ENCODE measurements around the gene OPN3. TPM values are rescaled to one million over a fixed set of nuclear protein-coding genes. Genes with fewer than 3 reads are reported as not detected.

Gene OPN3
- total RNA-seq, 2 experiments from 2014 or later, result 8.0 to 9.0 TPM

DNA sequence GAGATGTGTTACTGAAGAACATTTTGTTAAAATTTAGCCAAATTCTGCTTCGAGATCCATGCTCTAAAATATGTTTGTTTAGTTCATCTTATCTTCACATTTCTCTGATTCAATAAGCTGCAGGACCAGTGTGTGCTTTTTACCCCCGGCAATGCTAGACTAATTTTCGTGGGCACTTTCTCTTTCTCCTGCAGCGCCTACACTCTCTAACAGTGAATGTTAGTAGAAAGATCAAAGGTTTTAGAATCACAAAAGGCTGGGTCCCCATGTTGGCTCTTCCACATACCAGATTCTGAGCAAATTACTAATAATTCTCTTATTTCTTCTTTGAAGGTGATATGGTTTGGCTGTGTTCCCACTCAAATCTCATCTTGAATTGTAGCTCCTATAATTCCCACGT, 8.5 kb downstream of the OPN3 start:
- CTCF ChIA-PET, result interaction anchor here (2.6 kb wide), 1 partner anchor 20 kb away, joined by 14 read pairs; no protein-coding TSS in a partner anchor
- no peak overlapping the region for H3K4me3 Mint-ChIP-seq
- intact Hi-C loops (cut with micrococcal nuclease), result no loop called here
- no peaks in the 10 kb centered on the region for H3K9me3 Mint-ChIP-seq
- H3K27me3 Mint-ChIP-seq, result no peaks in the 10 kb centered on the region
- POLR2A ChIA-PET, result no interaction called here
- H3K4me1 Mint-ChIP-seq (ENCODE audit: low read depth), result peaks cover 19% of the 10 kb centered on the region
- DNase-seq, result no peak
- H3K27ac Mint-ChIP-seq, result no peak overlapping the region
- peaks cover 19% of the 10 kb centered on the region for H3K36me3 Mint-ChIP-seq

DNA sequence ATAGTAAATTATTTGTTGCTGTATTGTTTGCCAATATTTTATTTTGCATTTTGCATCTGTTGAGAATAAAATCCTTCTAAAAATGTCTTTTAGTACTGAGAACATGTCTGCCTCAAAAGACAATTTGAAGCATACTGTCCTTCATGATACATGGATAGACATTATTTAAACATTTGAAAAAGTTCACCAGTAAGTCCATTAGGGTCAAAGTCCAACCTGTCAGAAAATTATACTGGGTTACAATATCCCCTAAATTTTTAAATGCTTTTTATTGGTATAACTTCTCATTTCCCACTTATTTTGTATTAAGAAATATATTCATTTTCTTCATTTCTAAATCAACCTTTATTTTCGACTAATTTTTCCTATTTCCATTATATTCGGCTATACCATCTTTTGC, 9.3 kb downstream of the OPN3 start:
- ChIA-PET CTCF (no interaction called here), POLR2A (no interaction called here)
- Mint-ChIP-seq H3K36me3 (peaks cover 19% of the 10 kb centered on the region), H3K4me1 (ENCODE audit: low read depth) (peaks cover 16% of the 10 kb centered on the region), H3K9me3 (no peaks in the 10 kb centered on the region), H3K27ac (no peak overlapping the region), H3K4me3 (no peak overlapping the region), H3K27me3 (no peaks in the 10 kb centered on the region)
- DNase-seq, result no peak
- intact Hi-C loops (cut with micrococcal nuclease), result no loop called here

DNA sequence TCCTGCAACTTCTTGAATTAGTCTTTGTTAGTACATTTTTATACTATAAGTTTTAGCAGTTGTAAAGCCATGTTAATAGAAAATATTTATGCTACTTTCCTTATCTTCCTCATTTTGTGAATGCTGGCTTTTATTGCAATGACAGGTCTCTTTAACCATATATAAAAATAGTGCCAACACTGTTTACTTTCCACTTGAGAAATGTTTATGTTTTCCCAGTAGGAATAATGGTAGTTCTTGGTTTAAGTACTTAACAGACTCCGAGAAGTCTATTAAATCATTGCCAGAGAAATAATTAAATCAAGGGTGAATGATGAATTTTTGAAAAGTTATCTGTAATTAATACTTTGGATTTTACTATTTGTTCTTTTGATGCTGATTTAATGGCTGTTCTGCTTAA, 9.7 kb downstream of the OPN3 start:
- Mint-ChIP-seq H3K27me3 (no peaks in the 10 kb centered on the region), H3K4me3 (no peak overlapping the region)
- POLR2A ChIA-PET, result no interaction called here

DNA sequence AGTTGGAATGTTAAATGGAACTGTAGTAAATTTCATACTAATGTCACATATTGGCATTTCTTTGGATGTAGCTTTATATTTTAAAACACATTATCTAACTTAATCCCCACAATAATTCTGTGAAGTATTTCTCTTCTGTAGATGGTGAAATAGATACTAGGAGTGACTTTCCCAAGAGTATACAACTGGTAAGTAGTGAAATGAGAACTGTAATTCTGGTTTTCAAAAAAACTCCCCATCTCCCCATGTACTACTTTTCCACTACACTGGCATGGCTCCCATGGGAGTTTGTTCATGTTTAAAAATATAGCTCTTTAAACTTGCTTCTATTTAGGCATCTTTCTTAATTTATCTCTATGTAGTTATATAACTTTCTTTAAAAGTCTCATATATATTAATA, 10.2 kb downstream of the OPN3 start:
- Mint-ChIP-seq H3K4me1 (ENCODE audit: low read depth) (peaks cover 10% of the 10 kb centered on the region), H3K9me3 (no peaks in the 10 kb centered on the region), H3K36me3 (peaks cover 12% of the 10 kb centered on the region), H3K4me3 (no peak overlapping the region), H3K27ac (no peak overlapping the region), H3K27me3 (no peaks in the 10 kb centered on the region)
- POLR2A ChIA-PET, result no interaction called here
- CTCF ChIA-PET, result interaction anchor here (1.1 to 1.5 kb wide), 3 partner anchors 11 to 110 kb away, joined by 3 to 11 read pairs (median 3); partner anchors contain the start of gene FH
- intact Hi-C loops (cut with micrococcal nuclease), result no loop called here
- DNase-seq, result no peak

More for the DNA sequence above, 9.7 kb downstream of the OPN3 start:
- peaks cover 17% of the 10 kb centered on the region for H3K36me3 Mint-ChIP-seq
- H3K4me1 Mint-ChIP-seq (ENCODE audit: low read depth), result peaks cover 12% of the 10 kb centered on the region
- no peak for DNase-seq
- no peak overlapping the region for H3K27ac Mint-ChIP-seq
- no peaks in the 10 kb centered on the region for H3K9me3 Mint-ChIP-seq
- CTCF ChIA-PET, result interaction anchor here (1.5 kb wide), 1 partner anchor 20 kb away, joined by 11 read pairs; no protein-coding TSS in a partner anchor
- intact Hi-C loops (cut with micrococcal nuclease), result no loop called here

DNA sequence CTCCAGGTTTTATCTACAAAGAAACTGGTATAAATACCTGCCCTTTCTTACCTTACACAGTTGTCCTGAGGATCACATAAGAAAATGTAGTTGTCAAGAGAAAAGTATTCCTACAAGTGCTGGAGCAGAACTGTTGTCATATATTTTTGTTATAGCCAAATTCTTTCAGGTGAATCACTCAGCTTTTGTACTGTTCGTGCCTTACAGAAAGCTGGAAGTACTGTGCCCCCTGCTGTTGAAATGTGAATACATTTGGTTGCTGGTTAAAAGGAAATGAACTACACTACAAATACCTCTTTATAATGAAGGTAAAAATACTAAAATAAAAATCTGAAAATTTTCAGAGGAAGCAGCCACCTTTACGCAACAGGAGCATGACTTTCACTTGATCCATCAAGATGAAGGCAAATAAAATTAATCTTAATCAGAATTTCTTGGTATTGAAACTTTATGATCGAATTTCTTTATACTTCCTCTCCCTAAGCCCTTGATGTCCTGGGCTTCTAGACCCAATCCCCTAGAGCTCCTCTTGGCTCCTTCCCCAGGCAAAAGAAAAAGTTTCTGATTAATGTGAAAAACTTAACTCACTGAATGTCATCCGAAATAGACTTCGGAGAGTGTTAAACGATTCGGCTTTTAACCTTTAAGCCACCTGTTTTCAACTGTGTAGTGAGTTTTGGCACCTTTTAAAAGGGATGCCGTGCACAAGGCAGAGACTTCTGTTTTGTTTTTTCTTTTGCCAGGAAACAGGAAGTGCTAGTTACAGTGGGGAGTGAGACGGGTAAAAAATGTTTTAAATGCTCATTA, 12.5 kb downstream of the OPN3 start:
- Mint-ChIP-seq H3K4me3 (peak overlapping the region; percentile 14), H3K27ac (peak overlapping the region; percentile 20), H3K9me3 (no peaks in the 10 kb centered on the region), H3K27me3 (no peaks in the 10 kb centered on the region), H3K36me3 (peaks cover 4% of the 10 kb centered on the region), H3K4me1 (ENCODE audit: low read depth) (peaks cover 10% of the 10 kb centered on the region)
- intact Hi-C loops (cut with micrococcal nuclease), result loop anchor here (1.0 to 2.0 kb wide), 5 partner anchors 10 to 109 kb away; partner anchors contain the start of gene FH
- DNase-seq, result peak; percentile 36
- ChIA-PET CTCF (interaction anchor here (0.6 to 4.3 kb wide), 10 partner anchors 8 to 108 kb away, joined by 3 to 64 read pairs (median 6); partner anchors contain the start of genes FH and KMO), POLR2A (no interaction called here)

DNA sequence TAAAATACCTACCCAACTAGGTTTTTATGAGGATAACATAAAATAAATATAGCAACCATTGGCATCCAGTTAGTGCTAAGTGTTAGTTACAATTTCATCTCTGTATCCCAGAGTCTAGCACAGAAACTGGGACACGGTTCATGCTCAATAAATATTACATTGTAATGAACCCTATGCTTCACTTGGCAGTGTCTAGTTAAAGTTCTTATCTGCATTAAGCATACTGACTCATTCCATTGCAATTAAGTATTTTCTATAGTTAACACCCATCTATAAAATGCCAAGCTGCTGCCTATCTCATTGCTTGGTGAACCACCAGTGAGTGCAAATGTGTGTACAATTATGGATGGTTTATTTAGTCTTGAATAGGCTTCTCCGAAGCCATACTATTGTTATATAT, 15.2 kb downstream of the OPN3 start:
- Mint-ChIP-seq H3K36me3 (peaks cover 2% of the 10 kb centered on the region), H3K9me3 (no peaks in the 10 kb centered on the region), H3K4me3 (no peak overlapping the region), H3K4me1 (ENCODE audit: low read depth) (peaks cover 10% of the 10 kb centered on the region), H3K27ac (no peak overlapping the region), H3K27me3 (no peaks in the 10 kb centered on the region)
- ChIA-PET POLR2A (no interaction called here), CTCF (interaction anchor here (4.3 kb wide), 1 partner anchor 14 kb away, joined by 64 read pairs; no protein-coding TSS in a partner anchor)
- intact Hi-C loops (cut with micrococcal nuclease), result no loop called here
- no peak for DNase-seq

DNA sequence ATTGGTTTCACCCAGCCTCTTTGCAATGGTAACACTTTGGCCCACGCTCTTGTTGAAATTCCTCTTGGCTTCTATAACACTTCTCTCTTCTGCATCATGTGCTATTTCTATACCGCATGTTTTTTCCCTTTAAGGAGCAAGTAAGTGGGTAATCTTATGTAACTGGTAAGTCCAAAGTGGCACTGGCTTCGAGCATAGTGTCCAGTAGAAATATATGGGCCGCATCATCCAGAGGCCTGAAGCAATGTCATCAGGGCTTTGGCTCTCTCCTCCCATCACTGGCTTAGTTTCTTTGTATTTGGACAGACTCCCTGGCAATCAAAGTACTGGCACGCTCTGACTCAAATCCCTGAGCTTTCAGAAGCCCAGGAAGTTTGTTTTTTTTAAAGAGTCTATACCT, 17.5 kb downstream of the OPN3 start:
- DNase-seq, result no peak
- ChIA-PET CTCF (interaction anchor here (4.1 kb wide), 1 partner anchor 12 kb away, joined by 22 read pairs; no protein-coding TSS in a partner anchor), POLR2A (interaction anchor here (0.7 kb wide), 1 partner anchor 12 kb away, joined by 3 read pairs; no protein-coding TSS in a partner anchor)
- no peak overlapping the region for H3K27ac Mint-ChIP-seq
- intact Hi-C loops (cut with micrococcal nuclease), result no loop called here
- no peaks in the 10 kb centered on the region for H3K9me3 Mint-ChIP-seq
- H3K4me3 Mint-ChIP-seq, result no peak overlapping the region
- no peaks in the 10 kb centered on the region for H3K27me3 Mint-ChIP-seq
- peaks cover 3% of the 10 kb centered on the region for H3K4me1 Mint-ChIP-seq (ENCODE audit: low read depth)
- H3K36me3 Mint-ChIP-seq, result no peaks in the 10 kb centered on the region

DNA sequence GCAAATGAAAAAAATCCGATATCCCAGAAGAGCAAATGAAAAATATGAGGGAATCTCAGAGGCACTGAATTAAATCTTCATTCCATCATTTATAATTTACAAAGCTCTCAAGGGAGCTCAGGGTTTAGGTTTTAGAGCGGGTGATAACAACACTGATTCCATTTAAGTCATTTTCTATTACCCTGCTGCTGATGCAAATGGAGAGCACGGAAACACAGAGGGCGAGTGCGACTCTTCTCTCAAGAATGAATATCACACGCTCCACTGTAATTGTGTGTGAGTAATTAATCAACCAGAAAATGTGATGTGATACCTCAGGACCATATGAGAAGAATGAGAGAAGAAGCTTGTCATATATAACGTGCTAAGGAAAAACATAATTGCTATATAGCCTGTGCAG, 22.7 kb downstream of the OPN3 start:
- intact Hi-C loops (cut with micrococcal nuclease), result loop anchor here (1.0 kb wide), 1 partner anchor 10 kb away; no protein-coding TSS in a partner anchor
- Mint-ChIP-seq H3K4me1 (ENCODE audit: low read depth) (peaks cover 12% of the 10 kb centered on the region), H3K27me3 (no peaks in the 10 kb centered on the region), H3K9me3 (no peaks in the 10 kb centered on the region), H3K36me3 (no peaks in the 10 kb centered on the region), H3K4me3 (no peak overlapping the region), H3K27ac (no peak overlapping the region)
- DNase-seq, result no peak
- POLR2A ChIA-PET, result no interaction called here
- CTCF ChIA-PET, result no interaction called here

DNA sequence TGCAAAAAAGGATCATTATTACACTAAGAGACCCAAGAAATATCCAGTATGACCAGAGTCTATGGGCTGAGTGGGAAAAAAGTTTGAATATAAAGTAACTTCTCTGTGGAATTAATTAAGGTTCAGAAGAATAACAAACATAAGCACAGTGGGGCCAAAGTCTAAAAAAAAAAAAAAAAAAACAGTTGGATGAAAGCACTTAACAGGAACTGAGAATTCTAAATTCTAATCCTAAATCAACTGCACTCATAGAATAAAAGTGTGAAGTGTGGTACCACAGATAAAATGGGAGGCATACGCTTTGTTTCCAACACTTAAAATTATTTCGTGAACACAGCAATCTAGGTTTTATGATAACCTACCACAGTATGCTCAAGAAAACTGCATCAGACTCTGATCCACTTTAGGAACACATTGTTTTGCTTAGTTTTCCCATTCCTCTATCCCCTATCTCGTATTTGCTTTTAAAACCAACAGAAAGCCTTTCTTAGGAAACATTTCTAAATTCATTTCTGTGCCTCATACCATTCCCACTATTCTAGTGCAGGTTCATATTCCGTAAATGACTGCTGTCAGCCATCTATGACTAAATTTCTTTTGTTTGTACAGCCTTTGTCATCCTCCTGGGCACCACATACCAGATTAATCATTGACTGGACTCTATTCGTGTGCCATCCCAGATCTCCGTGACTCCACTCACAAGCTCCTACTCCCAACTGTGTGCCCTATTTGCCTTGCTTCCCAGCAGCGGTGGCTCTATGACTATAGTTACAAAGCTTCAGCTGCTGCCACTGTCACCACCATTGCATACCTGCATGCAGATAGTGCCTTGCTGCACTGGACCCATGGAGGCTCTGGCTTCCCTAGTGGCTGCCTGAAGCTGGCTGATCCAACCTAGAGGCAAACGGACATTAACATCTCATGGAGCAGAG, 24.9 kb downstream of the OPN3 start:
- intact Hi-C loops (cut with micrococcal nuclease), result no loop called here
- Mint-ChIP-seq H3K9me3 (no peaks in the 10 kb centered on the region), H3K27ac (no peak overlapping the region), H3K27me3 (no peaks in the 10 kb centered on the region), H3K4me1 (ENCODE audit: low read depth) (peaks cover 13% of the 10 kb centered on the region), H3K4me3 (no peak overlapping the region), H3K36me3 (no peaks in the 10 kb centered on the region)
- POLR2A ChIA-PET, result no interaction called here
- CTCF ChIA-PET, result interaction anchor here (2.1 kb wide), 1 partner anchor 12 kb away, joined by 7 read pairs; no protein-coding TSS in a partner anchor
- DNase-seq, result no peak

DNA sequence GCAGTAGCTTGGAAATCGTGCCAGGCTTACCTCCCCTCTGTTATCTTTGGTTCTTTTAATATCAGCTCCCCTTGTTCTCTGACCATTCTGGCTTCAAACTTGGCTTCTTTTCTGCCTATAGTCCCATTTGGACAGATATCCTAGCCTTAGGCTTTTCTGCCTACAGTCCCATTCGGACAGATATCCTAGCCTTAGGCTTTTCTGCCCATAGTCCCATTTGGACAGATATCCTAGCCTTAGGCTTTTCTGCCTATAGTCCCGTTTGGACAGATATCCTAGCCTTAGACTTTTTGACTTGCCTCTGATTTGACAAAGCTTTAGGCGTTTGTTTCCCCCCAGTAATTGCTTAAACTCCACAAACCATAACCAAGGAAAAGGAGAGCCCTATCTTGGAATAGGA, 25.6 kb downstream of the OPN3 start:
- POLR2A ChIA-PET, result no interaction called here
- CTCF ChIA-PET, result interaction anchor here (1.4 to 2.1 kb wide), 2 partner anchors 12 to 25 kb away, joined by 7 to 8 read pairs; no protein-coding TSS in a partner anchor
- no peak overlapping the region for H3K27ac Mint-ChIP-seq
- H3K4me1 Mint-ChIP-seq (ENCODE audit: low read depth), result peaks cover 13% of the 10 kb centered on the region
- no peaks in the 10 kb centered on the region for H3K9me3 Mint-ChIP-seq
- no peak overlapping the region for H3K4me3 Mint-ChIP-seq
- no peaks in the 10 kb centered on the region for H3K27me3 Mint-ChIP-seq
- H3K36me3 Mint-ChIP-seq, result no peaks in the 10 kb centered on the region
- no peak for DNase-seq
- intact Hi-C loops (cut with micrococcal nuclease), result no loop called here

DNA sequence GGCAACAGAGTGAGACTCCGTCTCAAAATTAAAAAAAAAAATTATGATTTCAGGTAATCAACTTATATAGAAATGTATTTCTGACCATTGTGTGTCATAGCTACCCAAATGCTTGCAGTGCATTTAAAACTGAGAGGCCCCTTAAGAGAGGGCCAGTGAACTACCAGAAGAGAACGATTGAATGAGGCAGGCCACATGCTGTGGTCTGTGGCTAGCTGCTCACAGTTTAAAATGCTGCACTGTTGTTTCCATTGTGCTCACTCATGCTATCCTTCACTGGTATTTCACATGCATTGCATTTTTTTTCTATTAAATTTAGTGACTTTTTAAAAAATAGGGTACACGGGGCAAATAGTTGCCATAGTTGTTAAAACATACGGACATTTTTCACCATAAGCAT, 26.0 kb downstream of the OPN3 start:
- Mint-ChIP-seq H3K27ac (no peak overlapping the region), H3K36me3 (no peaks in the 10 kb centered on the region), H3K9me3 (no peaks in the 10 kb centered on the region), H3K4me1 (ENCODE audit: low read depth) (peaks cover 13% of the 10 kb centered on the region), H3K27me3 (no peaks in the 10 kb centered on the region), H3K4me3 (no peak overlapping the region)
- intact Hi-C loops (cut with micrococcal nuclease), result no loop called here
- CTCF ChIA-PET, result interaction anchor here (1.4 to 2.1 kb wide), 2 partner anchors 13 to 24 kb away, joined by 7 to 8 read pairs; no protein-coding TSS in a partner anchor
- peak; percentile 39 for DNase-seq
- POLR2A ChIA-PET, result no interaction called here

Data from activated CD4-positive, alpha-beta memory T cell treated with anti-CD3 and anti-CD28 coated beads for 36 hours (primary cell).